Measurements from ENCODE around the gene EXPH5. TPM values are rescaled to one million over a fixed set of nuclear protein-coding genes. Genes with fewer than 3 reads are reported as not detected.
"Not testable (repeated sequence)": the region's sequence is repeated elsewhere in the genome, so short reads cannot be mapped to it uniquely, and the experiment has no call there.

EXPH5 gene
- total RNA-seq, 2 experiments from 2014 or later, result 1.9 to 2.1 TPM

GRCh38 chr11:108622341-108622740 lies 28.8 kb upstream of the EXPH5 start:
- DNase-seq (no peak), ATAC-seq (no peak)
- POLR2A ChIA-PET, result no interaction called here
- Mint-ChIP-seq H3K27me3 (ENCODE audit: low read depth) (peaks cover 14% of the 10 kb centered on the region), H3K9me3 (ENCODE audit: insufficient read depth) (peaks cover 3% of the 10 kb centered on the region), H3K4me1 (ENCODE audit: low read depth) (peaks cover 8% of the 10 kb centered on the region), H3K4me3 (no peak overlapping the region), H3K36me3 (ENCODE audit: low read depth) (no peaks in the 10 kb centered on the region), H3K27ac (no peak overlapping the region)
- CTCF ChIA-PET, result no interaction called here

- peaks cover 3% of the 10 kb centered on the region for H3K9me3 Mint-ChIP-seq (ENCODE audit: insufficient read depth)
- peaks cover 8% of the 10 kb centered on the region for H3K4me1 Mint-ChIP-seq (ENCODE audit: low read depth)
- H3K4me3 Mint-ChIP-seq, result no peak overlapping the region
- ChIA-PET POLR2A (no interaction called here), CTCF (no interaction called here)
- ATAC-seq (no peak), DNase-seq (no peak)
- no peaks in the 10 kb centered on the region for H3K36me3 Mint-ChIP-seq (ENCODE audit: low read depth)
- peaks cover 16% of the 10 kb centered on the region for H3K27me3 Mint-ChIP-seq (ENCODE audit: low read depth)
- H3K27ac Mint-ChIP-seq, result no peak overlapping the region
Measured at GRCh38 chr11:108620958-108621772, 27.6 kb upstream of the EXPH5 start.

GRCh38 chr11:108618529-108618928 lies 25.0 kb upstream of the EXPH5 start:
- H3K4me1 Mint-ChIP-seq (ENCODE audit: low read depth), result no peaks in the 10 kb centered on the region
- POLR2A ChIA-PET, result no interaction called here
- peaks cover 16% of the 10 kb centered on the region for H3K27me3 Mint-ChIP-seq (ENCODE audit: low read depth)
- no peak overlapping the region for H3K4me3 Mint-ChIP-seq
- no peaks in the 10 kb centered on the region for H3K9me3 Mint-ChIP-seq (ENCODE audit: insufficient read depth)
- CTCF ChIA-PET, result no interaction called here
- DNase-seq (no peak), ATAC-seq (no peak)
- H3K27ac Mint-ChIP-seq, result no peak overlapping the region
- no peaks in the 10 kb centered on the region for H3K36me3 Mint-ChIP-seq (ENCODE audit: low read depth)

DNA sequence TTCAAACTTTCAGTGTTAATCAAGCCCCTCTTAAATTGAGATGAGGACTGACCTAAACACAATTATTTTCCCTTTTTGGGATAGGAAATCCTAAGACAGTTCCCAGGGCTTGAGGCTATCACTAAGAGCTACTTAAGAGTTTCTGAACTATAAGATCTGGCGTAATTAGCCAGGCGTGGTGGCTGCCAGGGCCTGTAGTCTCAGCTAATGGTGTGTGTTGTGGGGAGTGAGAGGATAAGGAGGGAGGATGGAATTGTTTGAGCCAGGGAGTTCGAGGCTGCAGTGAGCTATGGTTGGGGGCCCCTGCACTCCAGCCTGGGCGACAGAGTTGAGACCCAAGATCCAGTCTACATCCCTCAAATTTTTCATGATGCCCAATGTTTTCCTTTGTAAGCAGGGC lies 23.5 kb upstream of the EXPH5 start:
- peaks cover 14% of the 10 kb centered on the region for H3K27me3 Mint-ChIP-seq (ENCODE audit: low read depth)
- ChIA-PET POLR2A (no interaction called here), CTCF (no interaction called here)
- no peaks in the 10 kb centered on the region for H3K9me3 Mint-ChIP-seq (ENCODE audit: insufficient read depth)
- no peaks in the 10 kb centered on the region for H3K36me3 Mint-ChIP-seq (ENCODE audit: low read depth)
- no peak for DNase-seq
- no peaks in the 10 kb centered on the region for H3K4me1 Mint-ChIP-seq (ENCODE audit: low read depth)
- H3K27ac Mint-ChIP-seq, result no peak overlapping the region
- ATAC-seq, result no peak
- no peak overlapping the region for H3K4me3 Mint-ChIP-seq

DNA sequence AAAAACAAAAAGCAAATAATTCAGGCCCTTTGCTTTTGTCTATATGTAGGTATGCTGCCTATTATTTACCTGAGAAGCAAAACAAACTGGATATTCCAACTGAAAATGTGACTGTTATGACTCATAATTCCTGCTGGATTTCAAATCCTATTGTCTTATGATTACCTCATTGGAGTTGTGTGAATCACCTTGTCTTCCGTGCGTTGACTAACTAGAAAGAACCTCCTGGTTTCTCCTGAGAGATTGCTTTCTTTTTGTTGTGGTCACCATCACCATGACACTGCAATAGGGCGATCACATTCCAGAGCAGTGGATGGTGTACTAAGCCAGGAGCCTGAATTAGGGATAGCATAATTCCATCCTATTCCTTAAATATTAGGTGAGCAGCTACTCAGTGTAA lies 23.0 kb upstream of the EXPH5 start:
- no peak for DNase-seq
- peaks cover 14% of the 10 kb centered on the region for H3K27me3 Mint-ChIP-seq (ENCODE audit: low read depth)
- POLR2A ChIA-PET, result no interaction called here
- H3K36me3 Mint-ChIP-seq (ENCODE audit: low read depth), result no peaks in the 10 kb centered on the region
- no peak overlapping the region for H3K27ac Mint-ChIP-seq
- H3K9me3 Mint-ChIP-seq (ENCODE audit: insufficient read depth), result no peaks in the 10 kb centered on the region
- no peak for ATAC-seq
- H3K4me3 Mint-ChIP-seq, result no peak overlapping the region
- no peaks in the 10 kb centered on the region for H3K4me1 Mint-ChIP-seq (ENCODE audit: low read depth)
- CTCF ChIA-PET, result no interaction called here

GRCh38 chr11:108614086-108614485 lies 20.5 kb upstream of the EXPH5 start:
- no peaks in the 10 kb centered on the region for H3K9me3 Mint-ChIP-seq (ENCODE audit: insufficient read depth)
- no peaks in the 10 kb centered on the region for H3K36me3 Mint-ChIP-seq (ENCODE audit: low read depth)
- H3K27ac Mint-ChIP-seq, result no peak overlapping the region
- CTCF ChIA-PET, result interaction anchor here (1.3 to 1.7 kb wide), 3 partner anchors 9 to 35 kb away, joined by 3 read pairs; no protein-coding TSS in a partner anchor
- POLR2A ChIA-PET, result no interaction called here
- no peaks in the 10 kb centered on the region for H3K4me1 Mint-ChIP-seq (ENCODE audit: low read depth)
- H3K27me3 Mint-ChIP-seq (ENCODE audit: low read depth), result peaks cover 9% of the 10 kb centered on the region
- H3K4me3 Mint-ChIP-seq, result no peak overlapping the region
- ATAC-seq (no peak), DNase-seq (no peak)

- POLR2A ChIA-PET, result no interaction called here
- CTCF ChIA-PET, result no interaction called here
- no peak for DNase-seq
- H3K27me3 Mint-ChIP-seq (ENCODE audit: low read depth), result peaks cover 11% of the 10 kb centered on the region
- H3K4me3 Mint-ChIP-seq, result no peak overlapping the region
- no peaks in the 10 kb centered on the region for H3K36me3 Mint-ChIP-seq (ENCODE audit: low read depth)
- H3K9me3 Mint-ChIP-seq (ENCODE audit: insufficient read depth), result no peaks in the 10 kb centered on the region
- no peak overlapping the region for H3K27ac Mint-ChIP-seq
- no peak for ATAC-seq
- H3K4me1 Mint-ChIP-seq (ENCODE audit: low read depth), result no peaks in the 10 kb centered on the region
Measured at GRCh38 chr11:108609682-108610081, 16.1 kb upstream of the EXPH5 start.

DNA sequence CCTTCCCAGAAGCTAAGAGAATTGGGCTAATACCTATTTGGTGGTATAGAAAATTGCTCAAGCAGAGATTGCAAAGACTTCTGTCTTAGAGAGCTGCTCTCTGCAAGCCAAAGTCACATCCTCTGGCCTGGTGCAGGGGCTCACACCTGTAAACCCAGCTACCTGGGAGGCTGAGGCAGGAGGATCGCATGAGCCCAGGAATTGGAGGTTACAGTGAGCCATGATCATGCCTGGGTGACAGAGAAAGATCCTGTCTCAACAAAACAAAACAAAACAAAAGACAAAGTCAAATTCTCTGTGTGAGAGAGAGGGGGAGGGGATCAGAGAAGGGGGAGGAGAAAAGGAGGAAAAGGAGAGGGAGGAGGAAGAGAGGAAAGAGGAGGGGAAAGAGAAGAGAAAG lies 15.0 kb upstream of the EXPH5 start:
- DNase-seq (no peak), ATAC-seq (no peak)
- ChIA-PET CTCF (interaction anchor here (1.0 kb wide), 1 partner anchor 40 kb away, joined by 3 read pairs; no protein-coding TSS in a partner anchor), POLR2A (no interaction called here)
- Mint-ChIP-seq H3K4me3 (no peak overlapping the region), H3K4me1 (ENCODE audit: low read depth) (no peaks in the 10 kb centered on the region), H3K36me3 (ENCODE audit: low read depth) (no peaks in the 10 kb centered on the region), H3K27ac (no peak overlapping the region), H3K27me3 (ENCODE audit: low read depth) (peaks cover 11% of the 10 kb centered on the region), H3K9me3 (ENCODE audit: insufficient read depth) (no peaks in the 10 kb centered on the region)

GRCh38 chr11:108606495-108607160 lies 13.1 kb upstream of the EXPH5 start:
- peaks cover 19% of the 10 kb centered on the region for H3K27me3 Mint-ChIP-seq (ENCODE audit: low read depth)
- DNase-seq (no peak), ATAC-seq (no peak)
- H3K27ac Mint-ChIP-seq, result no peak overlapping the region
- H3K9me3 Mint-ChIP-seq (ENCODE audit: insufficient read depth), result no peaks in the 10 kb centered on the region
- H3K4me1 Mint-ChIP-seq (ENCODE audit: low read depth), result no peaks in the 10 kb centered on the region
- CTCF ChIA-PET, result no interaction called here
- POLR2A ChIA-PET, result no interaction called here
- no peaks in the 10 kb centered on the region for H3K36me3 Mint-ChIP-seq (ENCODE audit: low read depth)
- H3K4me3 Mint-ChIP-seq, result no peak overlapping the region

GRCh38 chr11:108606070-108606469 lies 12.5 kb upstream of the EXPH5 start:
- peaks cover 19% of the 10 kb centered on the region for H3K27me3 Mint-ChIP-seq (ENCODE audit: low read depth)
- DNase-seq (no peak), ATAC-seq (no peak)
- POLR2A ChIA-PET, result no interaction called here
- H3K9me3 Mint-ChIP-seq (ENCODE audit: insufficient read depth), result no peaks in the 10 kb centered on the region
- no peaks in the 10 kb centered on the region for H3K4me1 Mint-ChIP-seq (ENCODE audit: low read depth)
- no peaks in the 10 kb centered on the region for H3K36me3 Mint-ChIP-seq (ENCODE audit: low read depth)
- CTCF ChIA-PET, result no interaction called here
- no peak overlapping the region for H3K27ac Mint-ChIP-seq
- H3K4me3 Mint-ChIP-seq, result no peak overlapping the region

GRCh38 chr11:108602818-108603217 lies 9.2 kb upstream of the EXPH5 start:
- CTCF ChIA-PET; H3K36me3 Mint-ChIP-seq (ENCODE audit: low read depth); ATAC-seq; H3K4me1 Mint-ChIP-seq (ENCODE audit: low read depth); H3K27ac Mint-ChIP-seq; H3K9me3 Mint-ChIP-seq (ENCODE audit: insufficient read depth); DNase-seq; H3K4me3 Mint-ChIP-seq; POLR2A ChIA-PET: not testable (repeated sequence)
- peaks cover 29% of the 10 kb centered on the region for H3K27me3 Mint-ChIP-seq (ENCODE audit: low read depth)

DNA sequence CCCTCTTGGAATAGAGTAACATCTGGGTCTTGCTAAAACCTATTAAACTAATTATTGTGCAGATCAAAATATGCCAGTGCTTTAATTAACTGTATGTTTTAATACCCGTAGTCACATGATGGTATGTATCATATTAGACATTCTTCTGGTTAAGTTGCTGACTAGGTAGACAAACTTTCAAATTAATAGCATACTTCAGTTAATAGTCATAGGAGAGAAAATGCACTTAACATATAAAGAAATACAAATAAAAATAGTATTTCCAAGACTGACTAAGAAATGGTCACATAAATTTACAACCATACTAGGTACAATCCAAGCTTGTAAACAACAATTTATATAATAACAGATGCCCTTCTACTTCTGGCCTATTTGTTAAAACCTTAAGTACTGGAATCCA lies 7.6 kb upstream of the EXPH5 start:
- H3K4me3 Mint-ChIP-seq, result no peak overlapping the region
- no peak overlapping the region for H3K27ac Mint-ChIP-seq
- DNase-seq (no peak), ATAC-seq (no peak)
- peaks cover 28% of the 10 kb centered on the region for H3K27me3 Mint-ChIP-seq (ENCODE audit: low read depth)
- ChIA-PET CTCF (no interaction called here), POLR2A (no interaction called here)
- H3K9me3 Mint-ChIP-seq (ENCODE audit: insufficient read depth), result no peaks in the 10 kb centered on the region
- no peaks in the 10 kb centered on the region for H3K4me1 Mint-ChIP-seq (ENCODE audit: low read depth)
- H3K36me3 Mint-ChIP-seq (ENCODE audit: low read depth), result no peaks in the 10 kb centered on the region

Measured in activated CD8-positive, alpha-beta T cell treated with anti-CD3 and anti-CD28 coated beads, Interleukin-2, amount 10 ng/mL, durations not matched to agents 7 days and 5 days (primary cell).